ENCODE data around the gene PTPRN2.
"Not testable (repeated sequence)": the region's sequence is repeated elsewhere in the genome, so short reads cannot be mapped to it uniquely, and the experiment has no call there.

The PTPRN2 gene

DNA sequence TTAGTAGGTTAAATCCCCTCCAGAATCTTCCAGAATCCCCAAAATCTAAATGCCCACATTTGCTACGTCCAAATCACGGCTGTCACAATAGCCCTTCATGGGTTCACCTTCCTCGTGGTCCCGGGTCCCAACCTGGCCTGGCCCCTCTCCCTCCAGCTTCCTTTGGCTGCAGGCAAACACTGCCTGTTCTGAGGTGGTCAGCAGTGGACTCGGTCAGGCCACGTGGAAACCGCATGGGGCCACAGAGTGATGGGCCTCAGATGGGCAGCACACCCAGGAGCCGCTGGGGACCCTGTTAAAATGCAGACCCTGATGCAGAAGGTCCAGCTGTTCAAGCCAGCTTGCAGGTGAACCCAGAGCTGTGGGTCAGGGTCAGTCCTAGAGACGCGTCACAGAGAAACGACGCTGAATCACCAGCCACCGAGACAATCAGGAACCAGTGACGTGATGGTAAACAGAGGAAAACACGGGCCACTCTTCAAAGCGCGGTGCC lies 662.2 kb downstream of the PTPRN2 start:
- DNase-seq: no peak

DNA sequence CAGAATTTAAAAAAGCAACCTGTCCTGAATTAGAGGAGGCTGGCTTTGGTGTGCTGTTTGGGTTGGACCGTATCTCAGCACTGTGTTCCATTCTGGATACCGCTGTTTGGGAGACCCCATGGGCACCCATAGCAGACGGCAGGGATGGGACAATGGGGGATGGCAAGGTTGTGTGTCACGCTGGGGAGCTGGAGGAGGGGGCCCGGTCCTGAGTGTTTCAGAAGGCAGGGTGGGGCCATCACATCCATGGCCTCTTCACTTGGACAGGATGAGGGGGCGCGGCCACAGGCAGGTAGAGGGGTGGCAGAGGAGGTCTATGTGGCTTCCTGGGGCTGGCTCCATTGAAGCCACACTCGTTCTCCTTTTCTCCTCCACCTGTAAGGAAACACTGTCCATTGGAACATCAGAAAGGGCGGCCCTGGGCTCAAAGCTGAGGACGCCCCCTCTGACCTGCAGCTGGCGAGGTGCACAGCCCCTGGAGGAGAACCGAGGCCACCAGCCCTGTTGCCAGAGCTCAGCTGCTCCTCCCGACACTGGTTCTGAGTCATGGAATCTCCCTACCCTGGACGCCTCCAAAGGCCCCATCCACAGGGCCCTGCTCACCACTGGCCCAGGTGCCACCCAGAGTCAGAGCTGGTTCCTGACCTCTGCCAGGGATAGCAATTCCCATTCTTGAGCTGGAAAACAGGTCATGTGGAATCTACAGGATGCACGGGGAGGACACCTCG lies 663.6 kb downstream of the PTPRN2 start:
- no peak for DNase-seq

DNA sequence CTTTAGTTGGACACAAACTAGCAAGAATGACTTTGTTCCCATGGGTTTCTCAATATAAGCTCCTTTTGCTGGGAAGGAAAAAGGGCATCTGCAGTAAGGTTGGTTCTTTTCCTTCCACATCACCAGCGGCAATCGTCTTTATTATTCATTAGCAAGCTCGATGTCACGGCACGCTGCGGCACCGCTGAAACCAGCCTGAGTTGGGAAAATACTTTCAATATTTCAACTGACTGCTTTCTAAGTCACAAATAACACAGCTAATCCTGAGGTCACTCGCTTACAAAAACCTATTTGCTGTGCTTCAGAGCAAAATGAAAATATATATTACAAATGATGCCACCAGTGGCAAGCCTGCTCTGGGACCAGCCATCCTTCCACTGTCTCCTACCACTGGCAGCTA lies 665.0 kb downstream of the PTPRN2 start:
- no peak for DNase-seq

DNA sequence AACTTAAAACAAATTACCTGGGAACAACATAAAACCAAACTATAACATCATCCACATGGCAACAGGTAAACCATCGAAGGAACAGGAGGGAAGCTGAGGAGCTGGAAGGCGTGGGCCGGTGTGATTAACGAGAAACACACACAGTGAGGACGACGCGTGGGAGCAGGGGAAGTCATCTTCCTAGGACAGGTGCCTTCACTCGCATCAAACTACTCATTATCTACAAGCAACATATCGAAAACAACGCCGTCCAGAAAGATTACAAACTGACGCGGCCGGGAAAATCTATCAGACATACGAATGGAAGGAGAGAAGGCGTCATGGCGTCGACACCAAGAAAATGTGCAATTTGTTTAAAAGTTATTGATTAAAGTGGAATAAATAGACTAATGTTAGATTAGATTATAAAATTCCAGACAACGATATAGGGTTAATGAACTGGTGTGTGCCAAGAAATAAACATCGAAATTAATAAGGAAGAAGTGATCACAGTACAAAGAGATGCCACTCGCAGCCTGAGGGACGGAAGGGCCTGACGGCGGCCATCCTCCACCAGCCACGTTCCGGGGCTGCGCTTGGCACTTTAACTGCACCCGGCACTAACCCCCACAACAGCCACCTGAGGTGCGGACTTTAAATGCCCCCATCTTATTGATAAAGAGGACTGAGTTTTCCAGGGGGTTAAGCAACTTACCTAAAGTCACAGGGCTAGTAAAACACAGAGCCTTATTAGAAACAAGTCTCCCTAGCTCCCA lies 669.1 kb downstream of the PTPRN2 start:
- DNase-seq: no peak

DNA sequence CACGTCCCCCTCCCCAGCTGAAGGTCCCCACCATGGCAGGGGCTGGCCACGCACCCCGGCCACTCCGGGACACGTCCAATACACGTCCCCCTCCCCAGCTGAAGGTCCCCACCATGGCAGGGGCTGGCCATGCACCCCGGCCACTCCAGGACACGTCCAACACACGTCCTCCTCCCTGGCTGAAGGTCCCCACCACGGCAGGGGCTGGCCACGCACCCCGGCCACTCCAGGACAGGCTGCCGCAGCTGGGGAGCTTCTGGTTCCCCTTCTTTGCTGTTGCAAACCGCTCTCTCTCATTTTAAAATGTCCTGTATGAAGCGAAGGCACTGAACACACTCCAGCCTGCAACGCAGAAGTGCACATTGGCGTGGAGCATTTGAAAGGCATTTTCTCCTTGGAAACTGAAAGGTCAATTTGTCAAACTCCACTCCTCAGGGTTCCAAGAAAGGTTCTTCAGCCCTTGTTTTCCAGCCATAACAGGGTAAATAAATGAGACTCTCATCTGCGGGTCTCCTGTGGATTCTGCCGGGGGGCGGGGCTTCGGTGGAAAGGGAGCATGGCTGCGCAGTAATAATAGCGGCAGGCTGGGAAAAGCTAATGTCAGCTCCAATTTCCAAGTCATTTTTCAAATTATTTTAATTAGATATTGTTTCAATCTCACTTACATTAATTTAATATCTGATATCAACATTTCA lies 670.5 kb downstream of the PTPRN2 start:
- no peak for DNase-seq

DNA sequence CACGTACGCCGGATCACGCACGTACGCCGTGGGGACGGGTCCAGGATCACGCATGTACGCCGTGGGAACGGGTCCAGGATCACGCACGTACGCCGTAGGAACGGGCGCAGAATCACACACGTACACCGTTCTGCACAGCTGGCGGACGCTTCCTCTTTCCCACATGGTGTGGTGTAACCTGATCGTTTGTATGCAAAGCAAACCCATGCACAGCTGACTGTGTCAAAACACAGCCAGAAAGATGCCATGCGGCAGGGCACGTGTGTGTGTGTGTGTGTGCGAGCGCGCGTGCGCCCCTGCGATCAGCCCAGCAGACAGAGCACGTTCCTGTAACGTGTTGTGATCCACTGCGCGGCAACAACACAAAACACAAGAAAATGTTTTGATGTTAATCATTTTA lies 677.2 kb downstream of the PTPRN2 start:
- peak; percentile 78 for DNase-seq

DNA sequence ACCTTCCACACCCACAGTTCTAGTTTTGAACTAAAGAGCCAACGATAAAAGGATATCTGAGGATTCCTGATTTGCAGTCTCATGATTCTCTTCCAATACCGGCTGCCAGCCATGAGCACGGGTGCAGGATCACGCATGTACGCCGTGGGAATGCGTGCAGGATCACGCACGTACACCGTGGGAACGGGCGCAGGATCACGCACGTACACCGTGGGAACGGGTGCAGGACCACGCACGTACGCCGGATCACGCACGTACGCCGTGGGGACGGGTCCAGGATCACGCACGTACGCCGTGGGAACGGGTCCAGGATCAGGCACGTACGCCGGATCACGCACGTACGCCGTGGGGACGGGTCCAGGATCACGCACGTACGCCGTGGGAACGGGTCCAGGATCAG lies 677.6 kb downstream of the PTPRN2 start:
- not testable (repeated sequence) for DNase-seq

DNA sequence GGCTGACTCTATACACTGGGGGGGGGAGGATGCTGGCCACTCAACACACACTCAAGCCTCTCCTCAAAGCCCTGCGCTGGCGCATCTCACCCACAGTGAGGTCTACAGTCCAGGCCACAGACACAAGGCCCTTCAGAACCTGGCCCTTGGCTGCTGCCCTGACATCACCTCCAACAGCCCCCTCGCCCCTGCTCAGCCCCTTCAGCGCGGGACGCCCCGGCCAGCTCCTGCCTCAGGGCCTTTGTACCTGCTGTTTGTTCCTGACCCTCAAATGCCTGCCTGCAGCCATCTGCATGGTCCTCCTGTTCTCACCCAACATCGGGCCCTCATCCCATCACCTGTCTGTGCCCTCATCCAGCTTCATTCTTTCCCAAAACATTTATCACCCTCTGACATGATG lies 678.3 kb downstream of the PTPRN2 start:
- no peak for DNase-seq

DNA sequence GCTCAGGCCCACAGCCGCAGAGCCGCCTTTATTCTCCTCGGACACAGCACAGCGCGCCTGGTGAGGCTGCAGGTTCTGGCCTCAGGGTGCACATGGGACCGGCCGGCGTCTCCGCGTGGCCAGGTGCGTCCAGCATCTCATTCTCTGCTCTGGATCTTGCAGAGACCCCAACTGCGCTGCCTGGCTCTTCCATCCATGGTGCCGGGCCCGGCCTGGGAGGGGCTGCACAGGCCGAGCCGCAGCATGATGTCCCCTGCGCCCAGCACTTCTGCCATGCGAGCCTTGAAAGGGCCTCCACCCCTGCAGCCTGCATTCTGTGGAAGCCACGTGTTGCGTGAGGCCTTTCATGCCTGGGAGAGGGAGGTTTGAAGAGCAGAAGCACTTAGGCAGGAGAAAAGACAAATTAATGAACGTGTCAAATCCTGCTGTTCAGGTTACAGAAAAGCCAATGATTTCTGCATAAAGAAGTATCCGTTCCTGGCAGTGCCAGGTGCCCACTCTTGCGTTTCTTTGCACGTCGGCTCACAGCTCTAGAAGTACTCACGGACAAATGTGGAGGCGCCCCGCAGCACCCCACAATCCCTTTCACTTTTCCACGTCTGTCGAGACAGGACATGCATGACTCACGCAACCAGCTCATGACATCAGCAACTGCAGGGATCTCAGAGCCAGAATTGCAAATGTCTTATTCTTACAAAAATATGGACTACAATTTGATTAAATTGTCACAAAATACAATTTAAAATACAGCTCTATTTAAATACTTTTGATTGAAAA lies 679.4 kb downstream of the PTPRN2 start:
- DNase-seq: no peak

DNA sequence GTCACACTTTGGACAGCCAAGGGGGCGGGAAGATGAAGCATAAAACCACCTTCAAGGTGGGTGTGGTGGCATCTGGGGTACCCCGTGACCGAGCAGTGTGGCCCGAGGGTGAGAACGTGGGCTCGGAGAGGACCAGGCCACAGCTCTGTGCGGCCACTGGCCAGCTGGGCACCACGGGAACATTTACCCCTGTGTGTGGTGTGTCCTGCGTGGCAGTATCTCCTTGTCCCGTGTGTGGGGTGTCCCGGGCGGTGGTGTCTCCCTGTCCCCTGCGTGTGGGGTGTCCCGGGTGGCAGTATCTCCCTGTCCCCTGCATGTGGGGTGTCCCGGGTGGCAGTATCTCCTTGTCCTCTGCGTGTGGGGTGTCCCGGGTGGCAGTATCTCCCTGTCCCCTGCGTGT lies 680.5 kb downstream of the PTPRN2 start:
- no peak for DNase-seq

DNA sequence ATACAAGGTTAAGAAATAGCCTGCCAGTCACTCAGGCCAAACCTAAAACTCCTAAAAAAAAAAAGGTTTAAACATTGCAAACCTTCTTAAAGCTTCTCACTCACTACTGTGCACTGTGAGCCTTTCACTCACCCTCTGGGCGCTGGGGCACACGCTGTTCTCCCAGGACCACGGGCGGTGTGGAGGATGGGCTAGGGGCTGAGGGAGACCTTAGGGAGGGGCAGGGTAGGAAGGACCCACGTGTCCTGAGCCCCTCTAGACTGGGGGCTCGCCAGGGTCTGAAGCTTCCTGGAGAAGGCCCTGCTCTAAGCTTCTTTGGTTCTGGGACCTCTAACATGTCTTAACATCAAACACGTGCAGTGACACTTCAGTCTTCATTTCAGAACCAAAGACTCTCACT lies 681.0 kb downstream of the PTPRN2 start:
- no peak for DNase-seq

DNA sequence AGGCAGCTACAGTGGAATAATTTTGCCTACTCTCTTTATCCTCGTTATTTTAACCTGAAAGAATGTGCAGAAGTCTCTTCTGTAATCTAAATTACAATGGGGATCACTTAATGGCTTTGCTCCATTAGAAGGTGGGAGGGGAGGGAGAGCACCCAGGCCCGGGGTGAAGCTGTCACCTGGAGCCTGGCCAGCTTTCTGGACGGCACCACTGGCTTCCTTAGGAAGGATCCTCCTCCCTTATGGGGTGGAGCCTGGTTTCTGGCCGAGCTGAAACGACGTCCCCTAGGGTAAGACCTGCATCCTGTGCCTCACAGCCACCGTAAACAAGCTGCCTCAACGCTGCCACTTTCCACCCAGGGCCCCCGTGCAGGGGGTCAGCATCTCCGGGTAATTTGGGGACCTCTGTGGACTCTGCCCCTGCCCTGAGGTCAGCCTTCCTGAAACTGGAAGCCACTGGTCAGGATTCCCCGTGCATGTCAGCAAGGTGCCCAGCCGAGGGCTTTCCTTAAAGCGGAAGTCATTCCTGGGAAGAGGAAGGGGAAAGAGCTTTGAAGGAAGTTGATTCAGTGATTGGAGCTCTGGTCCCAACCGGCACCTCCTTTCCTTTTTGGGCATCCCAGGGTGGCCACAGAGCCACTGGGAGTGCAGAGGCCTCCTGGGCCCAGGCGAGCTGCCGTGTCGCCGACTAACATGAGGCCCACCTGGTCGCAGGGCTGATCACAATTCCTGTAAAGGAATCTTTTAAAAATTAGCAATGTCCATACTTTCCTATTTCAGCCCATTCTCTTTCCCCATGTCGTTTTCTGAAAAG lies 681.8 kb downstream of the PTPRN2 start:
- DNase-seq: no peak

DNA sequence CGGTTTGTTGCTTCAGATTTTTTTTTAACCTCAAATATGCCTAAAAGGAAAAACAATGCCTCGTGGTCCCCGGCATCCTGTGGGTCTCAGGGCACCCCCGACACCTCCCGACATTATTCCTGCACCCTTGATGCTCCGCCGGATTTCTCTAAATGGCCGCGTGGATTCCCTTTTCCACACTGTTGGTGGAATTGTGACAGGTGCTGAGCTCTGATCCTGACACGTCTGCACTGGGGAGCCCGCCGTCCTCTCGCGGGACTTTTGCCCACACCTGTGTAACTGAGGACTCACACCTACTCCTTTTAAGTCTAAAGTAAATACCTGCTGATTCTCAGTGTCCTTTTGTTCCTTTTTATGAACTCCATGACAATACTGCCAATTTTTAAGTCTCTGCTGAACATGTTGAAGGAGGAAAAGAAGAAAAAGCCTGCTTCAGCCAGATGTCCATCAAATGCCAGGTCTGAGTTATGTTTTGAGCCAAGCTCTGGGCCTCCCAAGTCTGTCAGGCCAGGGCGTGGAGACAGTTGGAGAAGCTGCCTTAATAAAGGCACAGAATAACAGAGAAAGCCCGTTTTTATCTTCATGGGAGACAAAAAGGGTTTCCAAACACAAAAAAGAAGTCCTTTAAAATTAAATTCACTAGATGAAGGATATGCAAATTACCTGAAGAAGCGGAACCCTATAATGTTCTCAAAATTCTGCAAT lies 682.6 kb downstream of the PTPRN2 start:
- DNase-seq: no peak

DNA sequence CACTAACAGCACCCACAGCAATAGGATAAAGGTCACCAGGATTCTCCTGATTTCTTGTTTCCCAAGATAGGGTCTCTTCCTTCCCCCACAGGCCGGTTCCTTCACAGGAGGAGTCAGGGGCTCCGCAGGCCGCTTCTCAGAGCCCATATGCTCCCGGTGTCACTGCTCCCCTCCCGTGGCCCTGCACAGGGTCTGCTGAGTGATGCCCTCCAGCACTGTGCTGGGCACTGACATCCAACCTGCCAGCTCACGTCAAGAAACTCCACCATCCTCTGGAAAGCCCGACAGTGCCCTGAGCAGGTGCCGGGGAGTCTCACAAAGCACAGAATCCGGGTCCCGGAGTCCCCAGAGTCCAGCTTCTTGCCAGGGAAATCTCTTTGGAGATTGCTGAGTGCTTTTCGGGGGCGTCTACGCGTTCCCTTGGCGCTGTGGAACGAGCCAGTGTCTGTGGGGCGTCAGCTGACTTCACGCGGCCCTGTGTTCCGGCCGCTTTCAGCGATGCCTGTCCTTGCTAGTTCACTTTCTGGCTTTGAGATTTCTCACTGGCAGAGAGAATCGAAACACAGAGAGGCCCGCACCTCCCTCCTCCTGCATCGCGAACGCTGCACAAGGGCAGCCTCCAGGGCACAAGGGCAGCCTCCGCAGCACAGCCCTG lies 683.3 kb downstream of the PTPRN2 start:
- DNase-seq: no peak

DNA sequence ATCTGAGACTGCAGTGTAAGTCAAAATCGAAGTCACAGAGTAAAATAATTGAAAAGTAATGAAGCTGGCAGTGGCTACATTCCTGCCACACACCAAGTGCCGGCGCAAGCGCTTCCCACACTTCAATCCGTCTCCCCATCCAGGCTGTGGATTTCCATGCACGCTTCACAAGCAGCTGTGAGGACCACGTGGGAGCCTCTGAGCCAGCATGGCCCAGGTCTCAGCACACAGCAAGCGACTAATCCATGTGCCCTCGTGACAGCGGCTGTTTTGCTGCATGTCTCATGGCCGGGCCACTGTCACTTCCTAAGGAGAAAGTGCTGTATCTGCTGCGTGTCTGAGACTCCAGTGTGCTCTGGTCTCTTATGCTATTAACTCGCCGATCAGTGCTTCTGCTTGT lies 683.9 kb downstream of the PTPRN2 start:
- DNase-seq: no peak

DNA sequence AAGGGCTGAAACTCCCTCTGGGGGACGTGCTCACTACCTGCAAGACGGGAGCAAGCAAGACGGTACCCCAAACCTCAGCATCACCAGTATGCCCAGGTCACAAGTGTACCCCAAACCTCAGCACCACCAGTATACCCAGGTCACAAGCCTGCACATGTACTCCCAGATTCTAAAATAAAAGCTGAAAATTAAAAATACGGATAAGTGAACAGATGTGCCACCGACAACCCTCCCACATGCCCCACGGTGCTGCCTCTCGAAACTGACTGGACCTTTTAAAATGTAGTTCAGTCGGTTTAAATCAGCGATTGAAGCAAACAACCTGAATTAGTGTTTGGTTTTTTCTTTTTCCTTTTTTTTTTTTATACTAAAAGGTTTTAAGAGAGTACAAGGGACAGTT lies 684.3 kb downstream of the PTPRN2 start:
- no peak for DNase-seq

DNA sequence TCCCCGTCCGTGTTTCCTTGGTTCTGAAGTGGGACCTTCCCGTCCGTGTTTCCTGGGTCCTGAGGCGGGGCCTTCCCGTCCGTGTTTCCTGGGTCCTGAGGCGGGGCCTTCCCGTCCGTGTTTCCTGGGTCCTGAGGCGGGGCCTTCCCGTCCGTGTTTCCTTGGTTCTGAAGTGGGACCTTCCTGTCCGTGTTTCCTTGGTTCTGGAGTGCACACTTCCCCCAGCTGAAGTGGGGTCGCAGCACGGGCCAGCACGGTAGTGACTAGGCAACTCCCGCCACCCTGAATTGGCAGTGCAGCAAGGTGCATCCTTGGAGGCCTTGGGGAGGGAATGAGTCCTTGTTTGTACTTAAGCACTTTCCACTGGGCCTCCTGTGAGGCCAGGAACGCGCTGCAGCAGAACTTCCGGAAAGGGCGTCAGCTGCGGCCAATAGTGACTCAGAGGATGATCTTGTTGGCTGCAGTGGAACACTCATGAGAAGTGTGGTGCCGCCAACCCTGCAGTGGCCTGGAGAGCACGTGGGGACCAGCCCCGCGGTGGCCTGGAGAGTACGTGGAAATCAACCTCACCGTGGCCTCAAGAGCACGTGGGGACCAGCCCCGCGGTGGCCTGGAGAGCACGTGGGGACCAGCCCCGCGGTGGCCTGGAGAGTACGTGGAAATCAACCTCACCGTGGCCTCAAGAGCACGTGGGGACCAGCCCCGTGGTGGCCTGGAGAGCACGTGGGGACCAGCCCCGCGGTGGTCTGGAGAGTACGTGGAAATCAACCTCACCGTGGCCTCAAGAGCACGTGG lies 685.6 kb downstream of the PTPRN2 start:
- not testable (repeated sequence) for DNase-seq

DNA sequence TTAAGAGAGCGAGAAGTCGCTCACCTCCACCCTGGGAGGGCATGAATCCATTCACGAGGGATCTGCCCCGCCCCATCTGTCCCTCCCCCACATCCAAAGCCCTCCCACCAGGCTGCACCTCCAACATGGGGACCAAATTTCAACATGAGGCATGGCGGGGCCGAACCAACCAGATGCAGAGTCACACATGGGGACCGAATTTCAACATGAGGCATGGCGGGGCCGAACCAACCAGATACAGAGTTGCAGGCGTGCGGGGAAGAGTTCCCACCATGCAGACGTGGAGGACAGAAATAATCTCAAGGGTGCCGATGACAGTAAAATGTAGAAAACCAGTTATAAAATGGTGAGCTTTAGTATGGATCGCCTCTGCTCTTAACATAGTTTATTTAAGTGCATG lies 686.5 kb downstream of the PTPRN2 start:
- no peak for DNase-seq

DNA sequence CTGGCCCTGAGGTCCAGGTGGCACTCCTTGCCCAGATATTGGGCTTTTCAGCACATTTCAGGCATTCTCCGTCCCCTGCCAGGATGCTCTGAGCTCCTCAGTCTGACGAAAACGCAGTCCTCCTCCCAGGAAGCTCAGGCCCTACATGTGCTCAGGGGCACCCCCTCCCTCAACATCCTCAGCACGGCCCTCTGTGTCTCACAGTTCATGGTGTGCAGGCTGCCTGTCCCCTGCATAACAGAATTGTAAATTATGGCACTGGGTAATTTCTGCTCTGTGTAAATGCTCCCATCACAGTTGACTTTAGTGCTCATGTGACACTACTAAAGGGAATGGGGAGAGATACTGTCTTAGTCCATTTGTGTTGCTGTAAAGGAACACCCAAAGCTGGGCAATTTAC lies 687.1 kb downstream of the PTPRN2 start:
- DNase-seq: no peak

DNA sequence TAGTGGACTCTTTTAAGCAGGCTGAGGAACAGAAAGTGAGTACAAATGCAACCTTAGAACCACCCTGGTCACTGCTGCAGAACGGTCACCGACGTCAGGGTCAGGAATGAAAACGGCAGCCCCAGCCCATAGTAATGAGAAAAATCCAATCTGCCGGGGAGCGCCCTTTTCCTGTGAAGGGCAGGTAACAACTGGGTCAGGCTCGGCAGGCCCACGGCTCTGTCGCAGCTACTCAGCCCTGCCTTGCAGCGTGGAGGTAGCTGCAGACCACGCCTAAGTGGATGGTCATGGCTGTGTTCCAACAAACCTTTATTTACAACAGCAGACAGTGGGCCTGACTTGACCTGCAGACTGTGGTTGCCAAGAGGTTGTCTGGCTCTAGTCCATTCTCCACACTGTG lies 687.6 kb downstream of the PTPRN2 start:
- DNase-seq: no peak
